ELF-1 (cell line): Measurements from ENCODE around the gene FREM3.

ENCODE experiments used
- DNase-seq: peaks from one replicate; pipeline ENCODE4 v3.0.0-alpha.2; 2016; ENCODE audit warnings: low read depth, low spot score

Gene FREM3

DNA sequence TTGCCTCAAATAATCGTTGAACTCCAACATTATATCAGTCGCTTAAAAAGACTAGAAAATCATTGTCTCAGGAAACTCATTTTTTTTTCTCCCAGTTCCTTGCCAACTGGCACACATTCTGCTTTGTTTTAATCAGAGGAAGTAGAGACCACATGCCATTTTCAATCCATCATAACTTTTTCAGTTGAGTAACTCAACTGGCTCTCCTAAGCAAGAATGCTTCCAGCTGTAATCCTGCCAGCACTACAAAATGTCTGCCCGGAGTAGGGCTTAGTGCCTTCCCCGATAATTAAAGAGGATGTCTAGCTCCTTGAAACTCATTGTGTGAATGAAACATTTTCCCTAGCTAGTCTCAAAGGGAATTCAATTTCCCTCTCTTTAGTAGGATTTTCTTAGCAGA, 33.0 kb downstream of the FREM3 start:
- no peak for DNase-seq

DNA sequence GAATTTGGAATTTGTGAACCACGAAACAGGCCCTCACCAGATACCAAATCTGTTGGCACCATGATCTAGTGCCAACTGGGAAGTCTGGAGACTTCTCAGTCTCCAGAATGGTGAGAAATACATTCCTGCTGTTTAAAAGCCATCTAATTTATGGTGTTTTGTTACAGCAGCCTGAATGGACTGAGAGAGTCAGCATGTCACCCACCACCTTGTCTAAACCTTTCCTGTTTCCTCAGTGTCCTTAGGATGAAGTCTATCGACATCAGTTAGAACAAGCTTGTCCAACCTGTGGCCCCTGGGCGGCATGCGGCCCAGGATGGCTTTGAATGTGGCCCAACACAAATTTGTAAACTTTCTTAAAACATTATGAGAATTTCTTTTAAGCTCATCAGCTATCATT, 42.1 kb downstream of the FREM3 start:
- no peak for DNase-seq

DNA sequence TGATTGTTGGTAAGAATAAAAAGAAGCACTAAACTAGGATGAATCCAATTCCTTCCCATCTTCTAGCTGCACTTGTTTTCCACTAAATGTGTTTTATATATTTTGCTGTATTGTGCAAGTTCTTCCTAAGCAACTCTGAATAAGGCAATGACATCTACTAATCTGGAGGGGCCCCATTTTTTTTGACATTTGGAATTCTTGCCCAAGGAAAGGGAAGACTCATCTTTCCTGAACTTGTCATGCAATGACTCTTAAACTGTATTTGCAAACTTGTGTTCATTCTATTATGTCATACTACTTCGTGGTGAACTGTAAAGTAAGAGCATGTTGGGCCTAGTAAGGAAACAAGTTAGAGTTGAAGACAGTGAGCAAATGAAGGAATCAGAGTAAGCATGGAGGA, 45.9 kb downstream of the FREM3 start:
- DNase-seq, result no peak

DNA sequence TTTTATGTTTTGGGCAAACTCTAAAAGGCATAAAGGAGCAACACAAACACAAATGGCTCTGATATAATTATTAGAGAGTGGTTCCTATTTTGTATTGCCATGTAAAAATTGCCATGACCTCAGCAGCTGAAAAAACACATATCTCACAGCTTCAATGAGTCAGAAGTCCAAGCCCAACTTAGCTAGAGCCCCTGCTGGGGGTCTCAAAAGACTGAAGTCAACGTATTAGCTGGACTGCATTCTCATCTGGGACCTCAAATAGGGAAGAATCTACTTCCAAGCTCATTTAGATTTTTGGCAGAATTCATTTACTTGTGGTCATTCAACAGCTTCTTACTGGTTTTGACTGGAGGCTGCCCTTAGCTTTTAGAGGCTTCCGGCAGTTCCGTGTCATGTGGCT, 47.4 kb downstream of the FREM3 start:
- no peak for DNase-seq

DNA sequence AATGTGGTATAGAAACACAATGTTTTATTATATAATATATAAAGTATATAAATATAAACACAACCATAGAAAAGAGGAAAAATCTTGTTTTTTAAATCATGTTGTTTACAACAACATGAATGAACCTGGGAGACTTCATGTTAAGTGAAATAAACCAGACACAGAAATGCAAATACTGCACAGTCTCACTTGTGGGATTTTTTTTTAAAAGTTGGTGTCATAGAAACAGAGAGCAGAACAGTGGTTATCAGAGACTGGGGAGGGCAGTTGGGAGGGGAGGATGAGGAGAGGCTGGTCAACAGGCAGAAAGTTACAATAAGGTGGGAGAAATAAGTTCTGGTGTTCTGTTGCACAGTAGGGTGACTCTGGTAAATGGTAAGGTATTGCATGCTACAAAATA, 57.1 kb downstream of the FREM3 start:
- DNase-seq, result no peak

DNA sequence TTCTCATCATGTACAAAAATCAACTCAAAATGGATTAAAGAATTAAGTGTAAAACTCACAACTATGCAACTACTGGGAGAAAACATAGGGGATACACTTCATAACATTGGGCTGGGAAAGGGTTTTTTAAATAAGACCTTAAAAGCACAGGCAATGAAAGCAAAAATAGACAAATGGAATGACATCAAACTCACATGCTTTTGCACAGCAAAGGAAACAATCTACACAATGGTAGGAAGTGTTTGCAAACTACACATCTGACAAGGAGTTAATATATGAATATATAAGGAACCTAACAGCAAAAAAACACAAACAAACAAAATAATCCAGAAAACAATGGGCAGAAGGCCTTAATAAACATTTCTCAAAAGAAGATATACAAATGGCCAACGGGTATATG, 57.9 kb downstream of the FREM3 start:
- DNase-seq, result no peak

DNA sequence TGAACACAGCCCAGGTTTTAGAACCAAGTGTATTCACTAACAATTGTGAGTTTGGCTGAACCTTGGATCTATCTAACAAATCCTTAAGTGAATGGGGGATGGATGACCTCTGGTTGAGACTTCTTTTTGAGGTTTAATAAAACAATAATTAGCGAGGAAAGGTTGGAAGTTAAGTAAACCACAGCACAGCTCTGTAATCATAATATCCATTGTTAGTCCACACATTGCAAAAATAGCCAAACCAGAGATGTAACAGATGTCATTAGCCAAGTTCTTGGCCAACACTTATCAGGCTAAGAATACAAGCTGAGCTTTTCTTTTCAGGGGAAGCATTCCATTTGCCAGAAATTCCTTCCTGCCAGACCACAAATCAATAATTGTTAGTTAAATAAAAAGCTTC, 59.1 kb downstream of the FREM3 start:
- DNase-seq, result no peak

DNA sequence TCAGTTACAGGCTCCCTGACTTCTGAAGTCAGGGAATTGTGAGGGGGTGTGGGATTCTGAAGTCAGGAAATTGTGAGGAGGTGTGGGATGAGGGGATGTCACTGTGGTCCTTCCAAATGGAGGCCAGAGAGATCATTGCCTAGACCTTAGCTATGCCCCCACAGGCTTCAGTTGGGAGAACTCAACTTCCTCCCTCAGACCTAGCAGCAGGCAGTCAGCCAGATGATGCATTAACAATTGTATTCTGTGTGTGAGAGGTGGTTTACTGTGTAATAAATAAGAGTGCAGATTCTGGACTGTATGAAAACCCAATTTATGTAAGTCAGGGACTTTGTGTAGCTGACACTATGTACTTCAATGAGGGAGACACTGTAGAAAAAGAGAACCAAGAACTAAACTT, 65.7 kb downstream of the FREM3 start:
- DNase-seq, result no peak

DNA sequence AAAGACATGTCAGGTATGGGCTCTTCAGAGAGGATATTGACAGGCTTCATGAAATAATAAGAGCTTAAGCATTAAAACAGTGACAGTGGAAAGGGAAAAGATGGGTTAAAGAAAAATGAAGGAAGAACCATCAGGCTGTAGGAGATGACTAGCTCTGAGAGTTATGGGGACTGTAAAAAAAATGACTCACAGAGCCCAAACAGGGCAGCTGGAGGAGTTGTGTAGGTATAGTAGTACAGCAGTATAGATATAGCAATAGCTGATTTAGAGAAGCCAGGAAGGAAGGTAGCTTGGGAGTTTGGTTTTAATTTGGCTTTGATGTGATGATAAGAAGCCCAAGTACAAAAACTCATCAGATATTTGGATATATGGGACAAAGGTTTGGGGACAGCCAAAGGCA, 66.6 kb downstream of the FREM3 start:
- no peak for DNase-seq

DNA sequence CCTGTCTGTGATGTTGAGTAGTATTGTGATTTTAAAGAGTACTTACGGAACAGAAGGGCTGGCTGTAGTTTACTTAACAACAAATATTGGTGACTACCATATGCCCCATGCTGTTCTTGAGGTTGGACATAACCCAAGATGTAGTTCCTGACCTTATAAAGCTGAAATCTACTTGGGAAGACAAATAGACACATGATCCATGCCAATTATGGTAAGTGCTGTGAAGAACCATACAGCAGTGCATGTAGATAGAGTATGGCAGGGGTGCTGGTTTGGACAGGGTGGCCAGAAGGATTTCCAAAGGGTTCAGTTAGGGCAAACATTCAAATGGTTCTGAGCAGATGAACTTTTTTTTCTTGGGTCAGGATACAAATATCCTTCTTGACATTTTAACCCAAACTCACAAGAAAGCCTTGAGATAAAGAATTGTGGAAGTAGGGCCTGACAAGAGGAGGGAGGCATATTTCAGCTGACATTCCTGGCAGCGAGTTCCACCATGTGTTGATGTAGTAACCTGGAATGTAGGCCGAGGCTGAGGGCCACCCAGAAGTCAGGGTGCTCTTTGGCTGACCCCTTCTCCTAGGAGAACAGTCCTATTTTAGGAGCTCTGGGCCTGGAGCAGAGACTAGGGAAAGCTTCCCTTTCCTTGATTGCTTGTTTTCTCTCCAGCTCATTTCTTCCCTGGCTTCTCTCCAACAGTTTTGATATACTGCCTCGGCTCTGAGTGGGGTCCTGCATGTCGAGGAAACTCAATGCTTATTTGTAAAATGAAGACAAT, 74.2 kb downstream of the FREM3 start:
- no peak for DNase-seq

DNA sequence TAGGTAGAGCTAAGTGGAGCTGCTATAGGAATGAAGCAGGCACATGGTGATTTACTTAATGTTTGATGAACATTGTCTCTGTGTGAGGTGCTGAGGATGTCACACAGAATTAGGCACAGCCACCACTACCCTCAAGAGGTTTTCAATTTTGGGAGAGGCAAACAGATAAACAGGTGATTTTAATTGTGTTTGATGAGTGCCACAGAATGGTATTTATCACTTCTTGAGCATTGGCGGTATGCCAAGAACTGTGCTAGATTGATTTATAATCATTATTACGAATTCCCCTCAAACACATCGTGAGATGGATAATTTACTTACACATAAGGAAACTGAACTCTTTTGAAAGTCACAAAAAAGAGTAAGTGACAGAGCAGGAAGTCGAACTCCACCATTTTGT, 74.8 kb downstream of the FREM3 start:
- DNase-seq, result no peak

DNA sequence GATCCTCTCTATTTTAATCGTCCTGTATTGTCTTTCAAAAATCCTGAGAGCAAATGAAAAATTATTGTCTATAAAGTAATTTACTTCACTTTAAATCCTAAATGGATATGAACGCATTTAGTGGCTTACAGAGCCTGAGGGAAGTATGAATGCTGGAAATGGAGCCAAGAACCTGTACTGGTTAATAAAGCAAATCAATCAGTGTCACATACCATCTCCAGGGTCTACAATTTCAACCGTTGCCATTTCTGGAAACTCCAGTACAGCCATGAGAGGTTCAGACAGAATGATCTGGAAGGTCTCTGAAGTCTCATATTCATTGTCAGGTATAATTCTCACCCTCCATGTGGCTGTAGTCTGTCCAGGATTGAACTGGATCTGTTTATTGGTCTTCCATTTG, 76.6 kb downstream of the FREM3 start:
- DNase-seq, result no peak

DNA sequence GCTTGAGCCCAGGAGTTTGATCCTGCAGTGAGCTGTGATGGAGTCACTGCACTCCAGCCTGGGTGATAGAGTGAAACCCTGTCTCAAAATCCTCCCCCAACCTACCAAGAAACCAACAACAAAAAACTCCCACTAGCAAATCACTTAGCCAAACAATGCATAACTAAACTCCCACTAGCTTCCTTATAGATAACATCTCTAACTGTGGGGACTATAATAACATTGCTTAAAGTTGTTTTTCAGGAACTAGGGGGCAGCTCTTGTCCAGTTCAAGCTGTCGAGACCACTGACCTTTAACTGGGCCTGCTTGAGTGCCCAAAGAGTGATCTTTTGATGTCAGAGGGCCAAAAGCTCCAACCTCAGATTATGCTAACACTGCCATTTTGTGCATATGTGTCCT, 81.7 kb downstream of the FREM3 start:
- DNase-seq, result no peak

DNA sequence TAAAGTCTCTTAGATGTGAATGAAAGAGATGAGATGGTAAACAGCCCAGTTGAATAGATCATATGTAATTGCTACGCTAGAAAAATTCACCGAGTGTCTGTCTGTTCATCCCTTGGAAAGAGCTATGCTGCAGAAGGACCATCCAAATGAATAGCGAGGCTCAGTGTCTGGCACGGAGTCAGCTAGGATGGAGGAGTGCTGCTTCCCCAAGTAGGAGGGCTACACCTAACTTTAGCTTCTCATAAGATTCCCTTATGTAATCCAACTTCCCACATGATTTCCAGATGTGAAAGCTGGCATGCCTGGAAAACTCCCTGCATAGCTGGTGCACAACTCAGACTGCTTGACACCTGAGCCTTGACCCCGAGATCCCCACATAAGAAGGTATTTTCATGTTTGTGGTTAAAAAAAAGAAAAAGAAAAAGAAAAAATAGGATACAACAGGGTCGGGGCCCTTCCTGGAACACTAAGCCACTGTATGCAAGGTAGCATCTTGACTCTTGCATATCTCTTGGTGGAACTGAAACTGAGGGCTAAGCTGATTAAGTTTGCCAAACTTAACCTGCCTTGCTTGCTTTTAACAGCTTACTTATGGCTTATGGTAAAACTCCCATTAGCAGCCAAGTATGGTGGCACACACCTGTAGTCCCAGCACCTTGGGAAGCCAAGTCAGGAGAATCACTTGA, 82.3 kb downstream of the FREM3 start:
- DNase-seq, result no peak

DNA sequence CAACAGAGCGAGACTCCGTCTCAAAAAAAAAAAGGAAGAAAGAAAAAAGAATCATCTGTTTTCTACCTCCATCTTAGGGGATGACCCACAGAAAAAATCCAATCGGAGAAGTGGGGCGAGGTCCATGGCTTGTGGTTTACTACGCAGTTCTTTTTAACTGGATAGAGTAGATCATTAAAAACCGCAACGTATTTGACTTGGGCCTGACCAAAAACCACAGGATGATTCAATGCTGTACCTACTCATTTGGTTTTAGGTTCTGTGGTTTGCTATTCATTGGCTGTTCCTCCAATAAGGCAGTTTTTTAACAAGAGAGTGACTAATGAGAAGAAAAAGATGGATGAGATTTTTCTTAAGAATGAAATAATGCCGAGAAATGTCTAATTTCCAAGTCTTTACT, 83.7 kb downstream of the FREM3 start:
- no peak for DNase-seq

DNA sequence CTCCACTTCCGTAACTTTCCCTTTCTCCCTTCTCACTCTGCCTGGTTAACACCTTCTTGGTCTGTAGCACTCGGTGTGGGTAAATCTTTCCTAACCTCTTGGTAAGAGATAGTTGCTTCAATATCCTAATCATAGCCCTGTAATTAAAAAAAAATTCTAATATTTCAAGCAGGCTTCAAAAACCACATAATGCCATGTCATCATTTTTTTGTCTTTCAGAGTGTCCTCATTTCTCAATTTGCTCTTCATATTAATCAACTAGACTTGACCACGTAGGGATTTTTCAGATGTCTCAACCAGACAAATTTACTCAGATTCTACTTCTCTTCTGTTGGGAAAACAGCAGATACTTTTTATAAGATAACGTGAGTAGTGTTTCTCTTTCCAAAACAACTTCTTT, 91.0 kb downstream of the FREM3 start:
- no peak for DNase-seq

DNA sequence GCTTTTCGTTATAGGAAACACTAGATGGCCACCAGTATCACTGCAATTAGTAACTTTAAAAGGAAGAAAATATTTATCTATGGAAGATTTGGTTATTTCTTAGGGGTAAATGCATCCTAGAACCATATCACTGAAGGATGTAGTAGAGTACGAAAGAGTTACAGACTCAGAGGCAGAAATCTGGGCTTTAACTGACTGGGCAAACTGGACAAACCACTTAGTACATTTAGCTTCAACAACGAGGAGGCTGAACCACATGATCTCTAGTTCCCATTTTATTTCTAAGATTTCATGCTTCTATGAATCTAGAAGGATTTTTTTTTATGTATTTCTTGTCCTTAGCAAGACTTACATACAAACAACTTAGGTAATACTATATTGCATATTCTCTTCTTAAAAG, 94.0 kb downstream of the FREM3 start:
- DNase-seq, result no peak

DNA sequence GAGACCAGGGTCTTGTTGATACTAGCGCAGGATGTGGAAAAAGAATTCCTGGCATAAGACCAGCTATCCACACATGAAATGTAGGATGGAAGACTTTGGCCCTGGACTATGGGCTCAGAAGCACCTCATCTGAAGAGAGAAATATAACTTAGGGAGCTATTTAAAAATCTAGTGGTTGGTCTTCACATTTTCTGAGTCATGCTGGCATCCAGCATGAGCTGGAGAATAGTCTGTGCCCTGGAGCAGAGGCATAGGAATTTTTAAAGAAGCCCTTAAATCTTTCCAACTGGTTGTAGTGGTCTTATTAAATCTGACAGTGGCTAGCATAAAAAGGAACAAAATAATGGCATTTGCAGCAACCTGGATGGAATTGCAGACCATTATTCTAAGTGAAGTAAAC, 100.6 kb downstream of the FREM3 start:
- DNase-seq, result no peak

DNA sequence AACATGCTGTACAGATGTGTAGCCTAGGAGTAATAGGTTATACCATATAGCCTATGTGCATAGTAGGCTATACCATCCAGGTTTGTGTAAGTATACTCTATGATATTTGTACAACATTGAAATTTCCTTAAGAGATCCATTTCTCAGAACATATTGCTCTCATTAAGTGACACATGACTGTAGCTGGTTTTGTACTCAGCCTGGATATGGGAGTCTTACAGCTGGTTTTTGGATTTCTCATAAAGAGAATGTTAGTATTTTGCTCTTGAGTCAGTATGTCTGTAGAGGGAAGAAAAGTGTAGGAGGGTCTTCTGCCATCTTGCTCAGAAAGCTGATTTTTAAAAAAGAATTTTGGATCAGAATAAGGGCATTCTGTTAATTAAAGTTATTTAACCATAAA, 101.7 kb downstream of the FREM3 start:
- DNase-seq, result no peak

DNA sequence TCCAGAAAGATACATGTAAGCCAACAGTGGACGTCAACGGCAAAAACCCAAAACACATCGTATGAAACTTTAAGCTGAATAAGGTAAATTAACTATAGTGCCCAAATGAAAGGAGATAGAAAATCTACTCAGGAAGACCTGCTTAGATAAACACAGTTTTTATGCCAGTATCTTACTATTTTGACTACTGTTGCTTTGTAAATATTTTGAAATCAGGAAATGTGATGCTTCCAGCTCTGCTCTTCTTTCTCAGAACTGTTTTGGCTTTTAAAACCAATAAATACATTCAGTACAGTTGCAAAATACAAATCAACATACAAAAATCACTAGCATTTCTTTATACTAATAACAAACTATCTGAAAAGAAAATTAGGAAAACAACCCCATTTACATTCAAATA, 103.2 kb downstream of the FREM3 start:
- DNase-seq, result no peak

DNA sequence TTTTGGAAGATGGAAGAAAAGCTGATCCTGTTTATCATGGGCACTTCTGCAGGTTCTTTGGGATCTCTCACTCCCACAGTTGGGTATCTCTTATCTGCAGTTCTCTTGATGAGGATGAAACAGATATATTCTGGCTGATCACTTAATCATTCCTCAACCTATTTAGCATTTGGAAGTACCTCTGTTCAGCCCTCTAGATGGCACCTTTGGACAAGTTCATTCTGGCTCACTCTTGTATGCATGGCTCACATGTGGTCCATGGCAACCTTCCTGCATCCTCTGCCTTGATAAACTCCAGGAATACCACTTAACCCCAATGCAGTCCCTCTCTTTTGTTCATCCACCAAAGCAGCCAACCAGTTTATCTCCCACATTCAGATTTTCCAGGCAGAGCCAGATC, 112.8 kb downstream of the FREM3 start:
- no peak for DNase-seq

DNA sequence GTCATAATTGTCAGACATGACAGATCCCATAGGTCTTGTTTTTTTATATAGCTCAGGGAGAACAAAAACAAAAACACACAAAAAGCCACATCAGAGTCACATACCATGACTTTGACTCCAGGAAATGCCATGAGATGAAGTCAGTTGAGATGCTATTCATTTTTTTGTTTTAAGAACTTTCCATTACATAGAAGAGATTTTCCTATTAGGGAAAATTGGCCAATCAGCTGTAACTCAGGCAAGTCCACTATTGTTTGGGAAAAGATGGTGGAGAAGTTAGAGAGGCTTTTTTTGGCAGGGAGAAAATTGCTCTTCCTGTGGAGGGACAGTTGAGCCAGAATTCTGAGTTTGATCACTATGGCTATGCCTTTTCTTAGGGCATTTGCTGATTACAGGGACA, 114.4 kb downstream of the FREM3 start:
- no peak for DNase-seq

DNA sequence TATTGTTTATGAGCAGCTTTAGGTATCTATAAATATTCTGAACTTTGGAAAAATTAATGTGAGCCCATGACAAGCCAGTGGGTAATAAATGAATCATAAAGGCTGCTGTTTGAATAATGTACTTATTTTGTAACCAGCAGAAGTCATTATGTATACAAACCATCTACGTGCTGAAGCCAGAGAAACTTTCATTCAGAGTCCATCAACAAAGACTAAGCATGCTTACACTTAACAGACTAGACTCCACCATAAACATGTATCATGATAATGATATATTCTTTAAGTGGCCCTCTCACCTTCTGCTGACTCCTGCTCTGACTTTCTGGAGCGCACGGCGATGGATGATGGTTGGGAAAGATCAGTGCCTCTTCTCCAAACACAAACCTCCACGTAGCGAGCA, 114.9 kb downstream of the FREM3 start:
- DNase-seq, result no peak
